HG03159 (cell line): ENCODE results near the gene IL6R.

Experiments
- ATAC-seq: cut with Tn5 transposase; IDR thresholded peaks from one replicate; pipeline ENCODE4 v1.9.1; 2021; ENCODE audit warnings: mild to moderate bottlenecking, moderate library complexity; ENCODE audit not compliant: unreplicated experiment

The IL6R gene

GRCh38 chr1:154446789-154447188 lies 41.6 kb downstream of the IL6R start:
- no peak for ATAC-seq

GRCh38 chr1:154448331-154448811 lies 43.2 kb downstream of the IL6R start:
- no peak for ATAC-seq

- ATAC-seq, result no peak
Observed at GRCh38 chr1:154453161-154453560, 48.0 kb downstream of the IL6R start.

GRCh38 chr1:154453574-154454352 lies 48.6 kb downstream of the IL6R start:
- ATAC-seq, result no peak

- no peak for ATAC-seq
Observed at GRCh38 chr1:154454386-154455120, 49.4 kb downstream of the IL6R start.

GRCh38 chr1:154456631-154457030 lies 51.5 kb downstream of the IL6R start:
- no peak for ATAC-seq

- ATAC-seq, result no peak
Observed at GRCh38 chr1:154459080-154459479, 53.9 kb downstream of the IL6R start.

- ATAC-seq, result no peak
Observed at GRCh38 chr1:154460695-154461260, 55.6 kb downstream of the IL6R start.

- ATAC-seq, result no peak
Observed at GRCh38 chr1:154463512-154463990, 58.4 kb downstream of the IL6R start.

GRCh38 chr1:154465621-154466195 lies 60.6 kb downstream of the IL6R start:
- ATAC-seq, result no peak

GRCh38 chr1:154466206-154466605 lies 61.1 kb downstream of the IL6R start:
- ATAC-seq, result no peak

GRCh38 chr1:154466921-154467417 lies 61.8 kb downstream of the IL6R start:
- no peak for ATAC-seq

GRCh38 chr1:154467434-154468102 lies 62.4 kb downstream of the IL6R start:
- no peak for ATAC-seq

GRCh38 chr1:154468535-154469250 lies 63.5 kb downstream of the IL6R start:
- ATAC-seq, result no peak

GRCh38 chr1:154469844-154470560 lies 64.9 kb downstream of the IL6R start:
- no peak for ATAC-seq

GRCh38 chr1:154471304-154471703 lies 66.2 kb downstream of the IL6R start:
- no peak for ATAC-seq

GRCh38 chr1:154474802-154475201 lies 69.7 kb downstream of the IL6R start:
- no peak for ATAC-seq

- no peak for ATAC-seq
Observed at GRCh38 chr1:154476791-154477190, 71.6 kb downstream of the IL6R start.

GRCh38 chr1:154478013-154478412 lies 72.9 kb downstream of the IL6R start:
- no peak for ATAC-seq
